Hindlimb muscle (tissue), 1 donor: ENCODE measurements around the gene OSCP1. TPM values are rescaled to one million over a fixed set of nuclear protein-coding genes. Genes with fewer than 3 reads are reported as not detected.

Experiments
- DNase-seq: peaks from one replicate; pipeline ENCODE4 v3.0.0-alpha.2; 2013
- polyA plus RNA-seq: library from polyadenylated mRNA; unstranded; fragments of 120-200 nt; gene quantifications from one replicate; pipeline ENCODE4 v1.2.1, GENCODE V29; 2013; ENCODE audit not compliant: insufficient read length

Gene OSCP1
- polyA plus RNA-seq, 1 donor, result 5.4 TPM

DNA sequence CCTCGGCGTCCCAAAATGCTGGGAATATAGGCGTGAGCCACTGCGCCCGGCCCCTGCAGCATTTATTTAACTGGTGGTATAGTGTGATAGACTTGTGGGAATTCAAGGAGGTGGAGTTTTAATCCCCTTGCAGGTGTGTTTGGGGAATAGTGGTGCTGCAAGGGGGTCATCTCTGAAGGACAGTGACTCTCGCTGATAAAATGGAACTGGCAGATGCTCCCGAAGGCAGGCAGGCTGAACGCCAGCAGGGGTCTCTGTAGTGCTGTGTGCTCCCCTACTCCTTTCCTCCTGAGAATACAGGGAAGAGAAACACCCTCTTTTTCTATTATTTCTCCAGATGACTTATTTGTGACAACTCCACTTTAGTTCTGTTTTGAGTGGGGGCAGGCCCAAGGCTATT is 4.0 kb downstream of the OSCP1 start:
- DNase-seq, result no peak

DNA sequence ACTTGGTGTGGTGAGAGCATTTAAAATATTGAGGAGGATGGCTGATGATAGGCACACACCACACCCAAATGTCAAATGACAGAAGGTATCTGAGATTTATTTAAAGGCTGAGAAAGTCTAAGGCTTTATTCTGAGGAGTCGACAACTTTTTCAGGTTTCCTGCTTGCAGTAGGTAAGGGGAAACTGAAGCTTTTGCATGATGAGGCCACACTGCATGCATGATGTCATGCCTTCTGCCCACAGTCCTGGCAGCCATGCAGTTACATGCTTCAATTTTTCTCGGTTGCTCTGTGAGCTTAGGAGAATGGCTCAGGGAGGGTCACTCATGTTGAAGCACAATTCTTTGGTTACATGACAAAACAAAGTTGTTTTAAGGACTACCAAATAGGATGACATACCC is 7.0 kb downstream of the OSCP1 start:
- no peak for DNase-seq

DNA sequence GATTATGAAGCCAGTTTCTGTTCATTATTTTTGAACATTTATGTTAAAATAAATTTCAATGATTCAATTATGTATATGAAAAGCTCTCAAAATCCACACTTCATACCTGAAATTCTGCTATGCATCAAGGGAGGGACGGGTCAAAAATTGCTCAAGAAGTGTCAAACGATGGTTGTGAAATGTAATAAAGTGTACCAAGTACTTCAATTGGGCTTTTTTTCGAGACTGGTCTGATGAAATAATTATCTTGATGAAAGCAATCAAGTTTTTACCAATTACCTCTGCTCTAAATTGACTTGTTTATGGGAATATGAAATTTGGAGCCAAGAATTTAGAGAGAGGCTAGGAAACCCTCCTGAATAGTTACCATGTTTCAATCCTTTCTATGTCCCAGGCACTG is 7.9 kb downstream of the OSCP1 start:
- DNase-seq, result no peak

DNA sequence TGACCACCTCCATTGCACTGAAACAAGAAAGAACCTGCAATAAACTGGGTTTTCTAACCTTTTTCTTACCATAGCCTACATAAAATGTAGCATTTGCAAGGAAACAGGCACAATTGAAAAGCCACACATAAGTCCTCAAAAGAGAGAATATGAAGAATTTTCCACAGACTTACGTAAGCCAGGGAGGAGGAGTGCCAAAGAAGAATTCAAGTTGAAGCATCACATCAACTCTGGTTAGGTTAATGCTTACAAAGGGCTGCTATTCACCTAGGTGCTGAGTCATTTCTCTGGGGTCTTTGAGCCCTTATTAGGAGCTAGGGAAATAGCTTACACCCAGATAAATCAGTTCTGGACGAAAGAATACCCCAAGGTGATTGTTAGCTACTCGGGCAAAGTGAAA is 9.6 kb downstream of the OSCP1 start:
- no peak for DNase-seq

DNA sequence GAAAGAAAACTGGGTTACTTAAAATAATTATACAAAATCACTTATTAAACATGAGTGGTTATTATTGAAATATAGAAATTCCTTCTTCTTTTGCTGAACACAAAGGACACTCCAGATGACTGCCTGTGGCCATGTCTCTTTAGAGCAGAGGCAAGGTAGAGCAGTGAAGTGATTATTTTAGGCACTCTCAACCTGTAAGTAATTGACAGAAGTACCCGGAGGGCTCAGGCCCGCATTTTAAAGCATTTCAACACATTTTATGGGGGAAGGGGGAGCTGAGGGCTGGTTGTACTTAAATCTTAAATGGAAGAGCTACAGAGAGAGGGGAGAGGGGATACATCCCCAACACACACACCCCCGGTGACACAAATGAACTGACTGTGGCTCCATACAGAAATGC is 10.2 kb downstream of the OSCP1 start:
- DNase-seq, result no peak

DNA sequence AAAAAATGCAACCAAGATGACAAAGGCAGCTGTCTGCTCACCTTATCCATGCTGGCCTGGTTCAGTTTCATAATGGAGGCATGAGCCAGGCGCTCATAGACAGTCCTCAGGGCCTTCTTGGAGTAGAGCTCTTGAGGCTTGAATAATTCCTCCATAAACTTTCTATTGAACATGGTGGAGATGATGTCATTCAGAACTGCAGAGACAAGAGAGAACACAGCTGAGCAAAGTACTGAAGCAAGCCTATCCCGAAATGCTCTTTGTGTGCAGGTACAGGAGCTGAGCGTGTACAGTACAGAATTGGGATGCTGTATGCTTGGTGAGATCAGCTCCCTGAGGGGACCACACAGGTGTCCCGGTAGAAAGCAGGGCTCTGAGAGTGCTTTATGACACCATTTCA is 11.5 kb downstream of the OSCP1 start:
- DNase-seq, result no peak

DNA sequence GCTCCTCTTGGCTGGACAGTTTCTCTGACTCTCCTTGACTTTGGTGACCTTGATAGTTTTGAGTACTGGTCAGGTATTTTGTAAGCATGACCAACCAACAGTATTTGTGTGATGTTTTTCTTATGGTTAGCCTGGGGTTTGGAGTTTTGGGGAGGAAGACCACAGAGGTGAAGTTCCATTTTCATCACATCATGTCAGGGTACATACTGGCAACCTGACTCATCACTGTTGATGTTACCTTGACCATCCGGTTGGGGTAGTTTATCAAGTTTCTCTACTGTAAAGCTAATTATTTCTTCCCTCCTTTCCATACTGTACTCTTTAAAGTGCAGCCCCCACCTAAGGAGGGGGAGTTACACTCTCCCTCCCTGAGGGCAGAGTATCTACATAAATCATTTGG is 13.4 kb downstream of the OSCP1 start:
- no peak for DNase-seq

DNA sequence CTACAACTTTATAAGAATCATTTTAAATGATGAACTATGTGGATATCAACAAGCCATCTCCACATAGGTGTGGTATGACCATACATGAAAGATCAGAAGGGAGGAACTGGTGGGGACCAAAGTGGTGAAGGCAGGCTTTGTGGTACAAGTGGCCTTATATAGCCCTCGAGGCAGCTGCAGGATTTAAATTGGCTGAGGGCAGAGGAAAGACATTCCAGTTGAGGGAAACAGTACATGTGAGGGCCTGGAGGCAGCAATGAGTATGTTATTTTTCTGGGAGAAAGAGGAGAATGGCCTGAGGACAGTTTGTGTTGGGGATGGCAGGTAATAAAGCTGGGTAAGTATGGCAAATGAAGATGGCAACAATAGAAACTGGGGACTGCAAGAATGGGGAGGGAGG is 17.1 kb downstream of the OSCP1 start:
- DNase-seq, result no peak

DNA sequence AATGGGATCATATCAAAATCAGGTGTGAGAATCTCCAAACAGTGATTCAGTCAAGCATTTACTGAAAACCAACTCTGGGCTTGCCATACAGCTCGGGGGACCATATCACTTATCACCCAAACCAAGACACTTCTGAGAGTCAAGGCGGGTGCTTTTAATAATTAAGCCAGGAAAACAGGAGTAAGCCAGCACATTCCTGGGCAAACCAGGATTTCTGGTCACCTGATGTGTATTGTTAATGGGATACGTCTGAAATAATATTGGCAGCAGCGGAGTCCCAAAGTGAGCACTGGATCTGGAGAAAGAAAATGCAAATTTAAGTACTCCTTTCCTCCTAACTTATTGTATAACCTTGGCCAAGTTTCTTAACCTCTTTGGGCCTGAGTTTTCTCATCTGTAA is 17.6 kb downstream of the OSCP1 start:
- DNase-seq, result no peak

DNA sequence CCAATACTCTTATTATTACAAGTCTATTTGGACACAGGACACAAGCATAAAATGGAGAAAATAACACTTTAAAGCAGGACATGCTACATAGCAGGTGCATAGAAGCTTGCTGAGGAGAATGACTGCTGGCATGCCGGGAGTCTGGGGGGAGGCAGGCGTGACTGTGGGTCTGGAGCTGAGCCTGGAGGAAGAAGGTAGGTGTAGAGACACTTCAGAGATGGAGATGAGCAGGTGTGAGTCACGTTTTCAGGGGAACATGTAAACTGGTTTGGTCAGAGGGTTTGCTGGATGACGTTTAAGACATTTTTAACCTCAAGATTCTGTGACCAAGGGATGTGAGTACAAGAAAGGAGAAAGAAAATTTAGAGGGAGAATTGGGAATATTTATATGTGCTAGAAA is 24.5 kb downstream of the OSCP1 start:
- DNase-seq, result no peak

DNA sequence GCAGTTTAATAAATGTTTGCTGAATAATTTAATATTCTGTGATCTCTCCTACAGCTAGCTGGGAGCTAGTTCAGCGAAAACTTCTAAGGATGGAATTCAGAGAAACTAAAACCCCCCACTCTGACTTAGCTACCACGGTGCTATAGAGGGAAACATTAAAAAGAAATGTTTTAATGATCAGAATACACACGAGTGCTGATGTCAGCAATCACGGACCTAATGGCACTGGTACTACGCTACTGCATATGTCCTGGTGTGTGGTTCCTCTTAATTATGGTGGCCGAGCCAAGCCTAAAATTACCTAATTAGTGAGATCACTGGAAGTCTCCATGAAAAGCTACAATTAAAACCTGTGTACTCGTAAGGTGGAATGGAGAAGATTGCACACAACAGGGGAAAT is 28.6 kb downstream of the OSCP1 start:
- no peak for DNase-seq

DNA sequence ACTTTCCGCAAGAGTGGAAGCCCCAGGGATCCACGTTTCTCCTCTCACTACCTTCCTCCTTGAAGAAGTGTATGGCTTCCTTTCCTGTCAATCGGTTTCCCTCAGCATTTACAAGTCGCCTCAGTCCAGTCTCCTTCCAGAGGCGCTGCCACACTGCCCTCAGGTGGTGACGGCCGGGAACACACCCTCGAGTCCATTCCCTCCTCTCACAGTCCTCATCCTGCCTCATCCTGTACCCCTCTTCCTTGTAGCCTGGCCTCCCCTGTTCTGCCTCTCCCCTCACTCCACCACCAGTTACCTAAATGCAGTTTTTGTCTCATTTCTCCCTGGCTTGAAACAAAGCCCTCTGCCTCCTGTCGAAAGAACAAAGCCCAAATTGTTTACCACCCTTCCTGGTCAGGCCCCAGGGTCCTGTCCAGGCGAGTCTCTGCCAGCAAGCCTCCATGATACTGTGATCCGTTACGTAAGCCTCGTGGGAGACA is 29.4 kb downstream of the OSCP1 start:
- DNase-seq, result peak; percentile 86

DNA sequence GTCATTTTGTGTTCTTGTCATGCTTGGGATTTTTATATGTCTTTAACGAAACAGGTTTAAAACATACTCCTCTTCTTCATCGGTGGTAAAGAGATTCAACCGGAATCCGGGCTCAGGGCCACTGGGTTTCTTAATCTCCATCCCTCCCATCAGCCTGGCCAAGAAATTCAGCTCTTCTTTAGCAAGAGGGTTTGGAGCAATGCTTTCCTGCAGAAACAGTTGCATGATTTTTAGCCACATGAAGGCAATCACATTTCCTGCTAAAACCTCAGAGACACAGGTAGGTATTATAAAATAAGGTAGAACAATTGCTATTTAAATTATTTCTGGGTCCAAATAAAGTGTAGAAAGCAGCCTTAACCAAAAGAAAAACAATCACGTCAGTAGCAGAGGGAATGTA is 29.8 kb downstream of the OSCP1 start:
- no peak for DNase-seq

DNA sequence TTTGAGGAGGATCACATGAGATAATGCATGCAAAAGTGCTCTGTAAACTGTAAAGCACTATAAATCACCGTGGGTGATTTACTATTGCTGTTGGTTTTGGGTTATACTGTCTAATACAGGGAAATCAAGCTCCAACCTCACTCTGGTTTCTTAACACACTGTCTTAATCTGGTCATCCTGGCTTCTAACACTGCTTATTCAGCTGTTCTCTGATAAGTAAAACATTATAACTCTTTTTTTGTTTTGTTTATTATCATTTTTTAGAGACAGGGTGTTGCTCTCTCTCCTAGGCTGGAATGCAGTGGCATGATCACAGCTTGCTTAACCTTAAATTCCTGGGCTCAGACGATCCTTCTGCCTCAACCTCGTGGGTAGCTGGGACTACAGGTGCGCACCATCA is 30.7 kb downstream of the OSCP1 start:
- DNase-seq, result no peak

DNA sequence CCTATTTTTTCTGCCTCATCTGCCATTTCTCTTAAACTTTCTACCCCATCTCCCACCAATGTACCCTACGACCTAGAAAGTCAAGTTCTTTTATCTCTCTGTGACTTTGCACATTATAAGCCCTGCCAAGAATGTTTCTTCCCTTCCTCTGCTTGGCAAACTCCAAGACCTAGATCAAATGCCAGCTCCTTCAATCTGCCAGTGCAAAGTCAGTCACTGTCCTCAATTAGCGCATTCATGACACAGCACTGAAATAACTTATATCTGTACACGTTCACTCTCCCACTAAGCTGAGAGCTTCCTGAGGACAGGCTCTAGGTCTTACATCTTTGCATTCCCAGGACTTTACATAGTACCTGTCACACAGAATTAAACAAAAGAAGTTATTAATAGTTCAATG is 31.1 kb downstream of the OSCP1 start:
- no peak for DNase-seq

DNA sequence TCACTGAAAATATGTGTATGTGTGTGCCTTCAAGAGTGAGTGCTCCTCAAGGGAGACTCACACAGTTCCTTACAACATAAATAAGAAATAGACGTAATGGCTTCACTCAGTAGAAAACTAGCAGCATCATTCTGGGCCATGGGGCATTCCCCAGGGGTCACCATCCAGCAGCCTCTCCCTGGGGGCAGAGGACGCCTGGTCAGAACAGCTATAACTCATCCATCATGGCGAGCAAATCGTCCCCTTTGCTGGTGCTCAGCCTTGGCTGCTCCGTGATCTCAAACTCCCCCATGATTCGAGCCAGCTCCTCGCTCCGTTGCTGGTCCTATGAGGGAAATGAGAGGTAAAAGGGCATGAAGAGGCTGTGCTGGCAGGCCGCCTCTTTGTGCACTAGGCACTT is 32.3 kb downstream of the OSCP1 start:
- no peak for DNase-seq

DNA sequence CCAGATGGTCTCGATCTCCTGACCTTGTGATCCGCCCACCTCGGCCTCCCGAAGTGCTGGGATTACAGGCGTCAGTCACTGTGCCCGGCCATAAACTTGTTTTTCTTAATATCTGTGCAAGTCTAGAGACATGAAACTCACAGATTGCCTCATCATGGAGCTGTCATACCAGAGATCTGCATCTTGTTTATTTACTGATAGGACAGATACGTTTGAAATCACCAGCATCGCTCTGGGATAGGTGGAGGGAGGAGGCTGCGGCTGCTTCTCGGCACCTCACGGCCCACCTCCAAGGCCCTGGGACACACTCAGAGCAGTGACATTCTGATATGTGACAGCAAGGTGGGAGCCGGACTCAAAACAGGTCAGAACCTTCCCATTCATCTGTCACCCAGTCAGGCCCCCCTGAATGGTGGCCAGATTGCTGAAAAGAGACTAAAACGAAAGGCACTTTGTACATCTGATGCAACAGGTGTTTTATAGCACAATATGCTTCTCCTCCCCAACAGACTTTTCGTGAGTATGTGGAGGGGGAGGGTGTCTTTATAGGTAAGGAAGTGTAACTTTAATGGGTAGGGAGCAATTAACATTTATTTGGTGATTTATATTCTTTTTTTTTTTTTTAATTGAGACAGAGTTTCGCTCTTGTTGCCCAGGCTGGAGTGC is 34.5 kb downstream of the OSCP1 start:
- DNase-seq, result no peak

DNA sequence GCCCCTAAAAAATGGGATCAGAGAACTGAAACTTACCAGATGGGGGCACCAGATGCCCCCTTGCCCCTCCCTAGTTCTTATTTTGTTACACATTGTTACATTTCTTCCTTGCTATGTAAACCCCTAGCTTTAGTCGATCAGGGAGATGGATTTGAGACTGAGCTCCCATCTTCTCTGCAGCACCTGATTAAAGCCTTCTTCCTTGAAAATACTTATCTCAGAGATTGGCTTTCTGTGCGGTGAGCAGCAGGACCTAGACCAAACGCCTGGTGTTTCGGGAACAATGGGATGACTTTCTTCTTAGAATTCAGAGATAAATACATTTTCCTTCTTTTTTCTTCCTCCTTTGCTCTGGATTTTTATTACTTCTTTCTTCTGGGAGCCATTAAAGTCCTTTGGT is 35.9 kb downstream of the OSCP1 start:
- DNase-seq, result no peak

DNA sequence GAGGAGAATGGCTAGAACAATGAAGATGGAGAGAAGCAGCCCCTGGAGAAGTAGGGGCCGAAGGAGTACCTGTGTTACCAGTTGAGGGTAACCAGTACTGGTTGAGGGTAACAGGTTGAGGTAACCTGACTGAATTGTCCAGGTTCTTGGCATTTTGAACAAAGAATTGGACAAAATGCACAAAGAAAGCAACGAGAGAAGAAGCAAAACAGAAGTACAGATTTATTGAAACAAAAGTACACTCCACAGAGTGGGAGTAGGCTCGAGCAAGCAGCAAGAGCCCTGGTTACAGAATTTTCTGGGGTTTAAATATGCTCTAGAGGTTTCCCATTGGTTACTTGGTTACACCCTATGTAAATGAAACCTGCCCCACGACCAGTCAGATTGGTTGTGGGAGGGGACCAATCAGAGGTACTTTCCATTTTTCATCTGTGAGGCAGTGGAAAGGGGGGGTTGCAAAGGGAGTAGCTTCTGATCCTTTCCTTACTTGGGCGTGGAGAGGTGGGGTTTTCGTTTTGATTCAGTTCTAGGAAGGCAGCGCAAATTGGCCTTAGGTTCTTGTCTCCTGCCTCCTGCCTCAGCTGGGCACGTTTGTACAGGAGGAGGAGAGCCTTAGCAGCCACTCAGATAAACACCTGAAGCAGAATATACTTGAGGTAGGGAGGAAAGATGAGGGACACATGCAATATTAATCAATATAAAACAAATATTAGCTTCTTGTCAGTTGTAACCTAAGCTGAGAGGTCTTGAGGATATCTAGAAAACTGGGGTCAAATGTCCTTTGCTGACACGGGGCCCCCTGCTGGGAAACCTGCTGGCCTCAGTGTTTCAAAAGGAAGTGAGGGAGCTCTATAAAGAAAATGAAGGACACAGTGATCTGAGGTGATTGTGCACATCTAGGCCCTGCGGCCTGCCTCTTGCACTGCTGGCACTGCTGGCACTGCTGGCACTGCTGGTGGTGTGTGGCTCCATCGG is 38.3 kb downstream of the OSCP1 start:
- DNase-seq, result no peak

DNA sequence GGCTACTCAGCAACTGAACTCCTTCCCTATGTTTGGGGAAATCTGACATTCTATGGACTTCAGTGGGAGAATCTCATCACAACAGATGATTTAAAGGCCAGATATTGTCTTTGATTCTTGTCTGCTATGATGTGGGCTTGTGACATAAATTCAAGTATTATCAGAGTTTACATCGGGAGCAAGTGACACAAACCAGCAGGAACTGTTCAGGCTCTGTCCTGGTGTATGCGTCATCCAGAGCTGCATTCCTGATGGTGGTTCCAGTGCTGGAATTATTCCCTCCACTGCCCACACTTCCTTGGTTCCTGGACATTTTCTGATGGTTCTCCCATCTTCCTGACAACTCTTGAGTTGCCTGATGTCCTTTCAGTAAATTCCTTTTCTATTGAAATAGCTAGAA is 41.8 kb downstream of the OSCP1 start:
- DNase-seq, result no peak

DNA sequence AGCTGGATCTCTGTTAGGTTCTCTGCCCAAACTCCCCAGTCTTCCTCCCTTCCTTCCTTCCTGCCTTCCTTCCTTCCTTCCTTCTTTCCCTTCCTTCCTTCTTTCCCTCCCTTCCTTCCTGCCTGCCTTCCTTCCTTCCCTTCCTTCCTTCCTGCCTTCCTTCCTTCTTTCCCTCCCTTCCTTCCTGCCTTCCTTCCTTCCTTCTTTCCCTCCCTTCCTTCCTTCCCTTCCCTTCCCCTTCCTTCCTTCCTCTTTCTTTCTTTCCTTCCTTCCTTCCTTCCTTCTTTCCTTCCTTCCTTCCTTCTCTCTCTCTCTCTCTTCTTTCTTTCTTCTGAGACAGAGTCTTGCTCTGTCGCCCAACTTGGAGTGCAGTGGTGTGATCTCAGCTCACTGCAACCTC is 43.8 kb downstream of the OSCP1 start:
- no peak for DNase-seq

DNA sequence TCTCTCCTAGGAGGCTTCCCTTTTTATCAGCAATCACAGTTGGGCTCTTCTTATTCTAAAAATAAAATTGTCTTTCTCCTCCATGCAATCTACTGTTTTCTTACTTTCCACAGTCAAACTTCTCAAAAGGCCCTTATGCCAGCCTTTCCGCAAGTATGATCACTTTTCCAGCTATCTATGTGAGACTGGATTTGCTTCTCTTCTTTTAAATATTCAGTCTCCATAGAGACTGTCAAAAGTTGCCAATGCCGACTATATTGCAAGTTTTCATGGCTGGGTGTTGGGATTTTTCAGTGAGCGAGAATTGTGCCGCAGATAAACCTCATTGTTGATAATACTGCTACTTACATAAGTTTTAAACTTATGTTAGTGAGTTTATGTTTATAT is 47.8 kb downstream of the OSCP1 start:
- peak; percentile 21 for DNase-seq

DNA sequence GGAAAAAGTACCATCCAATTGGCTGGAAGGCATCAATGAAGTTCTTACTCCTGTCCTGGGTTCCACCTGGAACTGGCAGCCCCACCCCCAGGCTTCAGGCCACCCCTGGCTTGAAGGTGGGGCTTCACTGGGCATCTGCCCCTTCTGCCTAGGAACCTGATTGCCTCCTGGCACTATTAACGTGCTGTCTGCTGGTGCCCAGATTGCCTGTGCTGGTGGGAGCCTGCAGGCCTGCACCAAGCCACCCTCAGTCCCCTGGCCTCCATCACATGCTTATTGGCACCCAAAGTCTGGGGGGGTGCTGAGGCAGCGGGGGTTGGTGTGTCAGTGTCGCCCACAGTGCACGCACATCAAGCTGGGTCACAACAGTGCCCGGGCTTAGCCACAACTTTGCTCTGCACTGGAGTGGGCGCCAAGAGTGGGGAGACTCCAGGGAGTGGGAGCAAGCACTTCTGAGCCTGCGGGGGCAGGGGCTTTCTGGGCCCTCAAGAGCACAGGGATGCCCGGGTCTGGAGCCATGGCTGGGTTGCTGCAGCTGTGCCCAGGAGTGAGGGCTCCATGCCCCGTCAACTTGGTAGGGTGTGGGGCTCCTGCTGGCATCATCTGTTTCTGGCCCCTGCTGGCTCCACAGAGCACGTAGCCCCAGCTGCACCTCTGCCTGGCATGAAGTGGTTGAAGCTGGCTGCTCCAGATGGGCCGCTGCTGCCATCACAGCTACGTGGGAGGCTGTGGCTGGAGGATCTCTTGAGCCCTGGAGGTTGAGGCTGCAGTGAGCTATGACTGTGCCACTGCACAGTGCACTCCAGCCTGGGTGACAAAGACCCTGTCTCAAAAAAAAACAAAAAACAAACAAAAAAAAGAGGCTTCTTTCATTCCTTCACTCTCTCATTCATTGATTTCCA is 48.4 kb downstream of the OSCP1 start:
- no peak for DNase-seq
